ENCODE results near the gene RCOR2.

- TF ChIP-seq CTCF (IDR thresholded peaks at IDR 0.05; ENCODE audit: low read length), result no peak
- TF ChIP-seq EZH2 (IDR thresholded peaks at IDR 0.05; ENCODE audit: borderline replicate concordance, low read length), result no peak
Observed at GRCh38 chr11:63917692-63918506, 935 bp upstream of the RCOR2 start.

All from OCI-LY1 (cell line).